Activated CD4-positive, alpha-beta T cell treated with anti-CD3 and anti-CD28 coated beads for 1 hour (primary cell): ENCODE results near the gene GPR21.

Source experiments
- DNase-seq: peaks from one replicate; pipeline ENCODE4 v3.0.0-alpha.2; 2020

The GPR21 gene

GRCh38 chr9:123034881-123035510, 1.5 kb downstream of the GPR21 start:
- DNase-seq: no peak

- DNase-seq: no peak
Measured at GRCh38 chr9:123035791-123036190, 2.3 kb downstream of the GPR21 start.

GRCh38 chr9:123036893-123037545, 3.6 kb downstream of the GPR21 start:
- no peak for DNase-seq

- DNase-seq: no peak
Measured at GRCh38 chr9:123039617-123040219, 6.3 kb downstream of the GPR21 start.

- no peak for DNase-seq
Measured at GRCh38 chr9:123040801-123041200, 7.3 kb downstream of the GPR21 start.

GRCh38 chr9:123041489-123041888, 8.0 kb downstream of the GPR21 start:
- no peak for DNase-seq

- DNase-seq: no peak
Measured at GRCh38 chr9:123043081-123043939, 9.8 kb downstream of the GPR21 start.

- no peak for DNase-seq
Measured at GRCh38 chr9:123044586-123044985, 11.1 kb downstream of the GPR21 start.

GRCh38 chr9:123046406-123047195, 13.1 kb downstream of the GPR21 start:
- no peak for DNase-seq

- DNase-seq: no peak
Measured at GRCh38 chr9:123048748-123049147, 15.3 kb downstream of the GPR21 start.

GRCh38 chr9:123049589-123050222, 16.2 kb downstream of the GPR21 start:
- DNase-seq: no peak

GRCh38 chr9:123053046-123053445, 19.6 kb downstream of the GPR21 start:
- no peak for DNase-seq

GRCh38 chr9:123053711-123054110, 20.2 kb downstream of the GPR21 start:
- DNase-seq: no peak

GRCh38 chr9:123058834-123059233, 25.4 kb downstream of the GPR21 start:
- DNase-seq: no peak

GRCh38 chr9:123059472-123060220, 26.2 kb downstream of the GPR21 start:
- DNase-seq: no peak

- DNase-seq: no peak
Measured at GRCh38 chr9:123061216-123061615, 27.7 kb downstream of the GPR21 start.

- DNase-seq: no peak
Measured at GRCh38 chr9:123062351-123063176, 29.1 kb downstream of the GPR21 start.

GRCh38 chr9:123063177-123063598, 29.7 kb downstream of the GPR21 start:
- no peak for DNase-seq

GRCh38 chr9:123063896-123064295, 30.4 kb downstream of the GPR21 start:
- no peak for DNase-seq

- no peak for DNase-seq
Measured at GRCh38 chr9:123064716-123065115, 31.2 kb downstream of the GPR21 start.
